Measurements from ENCODE around the gene PRLR.

PRLR gene

GRCh38 chr5:35004200-35004599, 226.1 kb downstream of the PRLR start:
- CTCF ChIA-PET, result interaction anchor here (1.1 to 1.9 kb wide), 6 partner anchors 23 to 529 kb away, joined by 3 to 8 read pairs (median 4); no protein-coding TSS in a partner anchor
- POLR2A ChIA-PET, result no interaction called here
- DNase-seq (ENCODE audit: extremely low spot score), result no peak
- TF ChIP-seq BHLHE40 (IDR thresholded peaks at IDR 0.05; ENCODE audit: borderline replicate concordance), result no peak
- TF ChIP-seq NFRKB (IDR thresholded peaks at IDR 0.05), result no peak
- TF ChIP-seq LEF1 (IDR thresholded peaks at IDR 0.05; ENCODE audit: borderline replicate concordance), result no peak
- TF ChIP-seq ARNT (IDR thresholded peaks at IDR 0.05), result no peak
- TF ChIP-seq FOXA1 (IDR thresholded peaks at IDR 0.05), result no peak
- no peak for TF ChIP-seq PKNOX1 (IDR thresholded peaks at IDR 0.05)
- TF ChIP-seq HDGF (IDR thresholded peaks at IDR 0.05; ENCODE audit: borderline replicate concordance), result no peak
- TF ChIP-seq ZNF384 (IDR thresholded peaks at IDR 0.05), result no peak
- no peak for TF ChIP-seq FOXM1 (IDR thresholded peaks at IDR 0.05; ENCODE audit: borderline replicate concordance)
- no peak for TF ChIP-seq TARDBP (IDR thresholded peaks at IDR 0.05)

GRCh38 chr5:35003018-35003957, 227.0 kb downstream of the PRLR start:
- ChIA-PET POLR2A (interaction anchor here (0.9 kb wide), 1 partner anchor 88 kb away, joined by 5 read pairs; the partner anchor contains the start of genes BRIX1 and RAD1), CTCF (interaction anchor here (0.6 to 1.9 kb wide), 18 partner anchors 9 to 528 kb away, joined by 3 to 9 read pairs (median 3); partner anchors contain the start of gene BRIX1)
- DNase-seq (ENCODE audit: extremely low spot score), result peak; percentile 78
- no peak for TF ChIP-seq FOXK2 (IDR thresholded peaks at IDR 0.05)
- TF ChIP-seq HDGF (IDR thresholded peaks at IDR 0.05; ENCODE audit: borderline replicate concordance), result no peak
- no peak for TF ChIP-seq FOXM1 (IDR thresholded peaks at IDR 0.05; ENCODE audit: borderline replicate concordance)
- TF ChIP-seq PKNOX1 (IDR thresholded peaks at IDR 0.05), result no peak
- no peak for TF ChIP-seq SUZ12 (IDR thresholded peaks at IDR 0.05)
- TF ChIP-seq ZNF384 (IDR thresholded peaks at IDR 0.05), result peak; percentile 90
- no peak for TF ChIP-seq ELF4 (IDR thresholded peaks at IDR 0.05)
- no peak for TF ChIP-seq SP1 (IDR thresholded peaks at IDR 0.05)
- no peak for TF ChIP-seq BHLHE40 (IDR thresholded peaks at IDR 0.05; ENCODE audit: borderline replicate concordance)
- peak; percentile 32; the same call in 1 of the 2 replicates for TF ChIP-seq L3MBTL2 (conservative IDR thresholded peaks at IDR 0.05)
- no peak for TF ChIP-seq TARDBP (IDR thresholded peaks at IDR 0.05)
- no peak for TF ChIP-seq NFRKB (IDR thresholded peaks at IDR 0.05)

DNA sequence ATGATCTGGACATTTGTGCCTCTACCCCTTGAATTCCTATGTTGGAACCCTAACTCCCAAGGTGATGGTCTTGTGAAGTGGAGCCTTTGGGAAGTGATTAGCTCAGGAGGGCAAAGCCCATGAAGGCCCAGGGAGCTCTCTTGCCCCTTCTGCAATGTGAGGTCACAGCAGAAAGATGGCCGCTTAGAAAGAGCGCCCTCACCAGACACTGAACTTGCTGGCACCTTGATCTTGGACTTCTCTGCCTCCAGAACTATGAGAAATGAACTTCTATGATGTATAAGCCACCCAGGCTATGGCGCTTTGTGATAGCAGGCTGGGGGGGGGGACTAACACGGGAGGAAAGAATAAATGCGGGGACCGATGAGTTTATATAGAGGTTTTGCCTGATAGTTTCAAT, 227.8 kb downstream of the PRLR start:
- ChIA-PET POLR2A (interaction anchor here (2.0 kb wide), 1 partner anchor 87 kb away, joined by 8 read pairs; the partner anchor contains the start of genes BRIX1 and RAD1), CTCF (interaction anchor here (0.6 to 1.1 kb wide), 5 partner anchors 22 to 516 kb away, joined by 3 to 4 read pairs (median 3); no protein-coding TSS in a partner anchor)
- DNase-seq (ENCODE audit: extremely low spot score), result no peak
- no peak for TF ChIP-seq PKNOX1 (IDR thresholded peaks at IDR 0.05)
- TF ChIP-seq LEF1 (IDR thresholded peaks at IDR 0.05; ENCODE audit: borderline replicate concordance), result no peak
- no peak for TF ChIP-seq ZNF384 (IDR thresholded peaks at IDR 0.05)
- TF ChIP-seq ARNT (IDR thresholded peaks at IDR 0.05), result no peak
- TF ChIP-seq SUZ12 (IDR thresholded peaks at IDR 0.05), result no peak
- no peak for TF ChIP-seq FOXK2 (IDR thresholded peaks at IDR 0.05)
- no peak for TF ChIP-seq ELF4 (IDR thresholded peaks at IDR 0.05)
- no peak for TF ChIP-seq L3MBTL2 (conservative IDR thresholded peaks at IDR 0.05)
- TF ChIP-seq CTBP1 (IDR thresholded peaks at IDR 0.05; ENCODE audit: borderline replicate concordance), result no peak
- no peak for TF ChIP-seq BHLHE40 (IDR thresholded peaks at IDR 0.05; ENCODE audit: borderline replicate concordance)
- no peak for TF ChIP-seq NFRKB (IDR thresholded peaks at IDR 0.05)
- TF ChIP-seq HDGF (IDR thresholded peaks at IDR 0.05; ENCODE audit: borderline replicate concordance), result no peak
- TF ChIP-seq FOXA1 (IDR thresholded peaks at IDR 0.05), result no peak
- no peak for TF ChIP-seq FOXM1 (IDR thresholded peaks at IDR 0.05; ENCODE audit: borderline replicate concordance)
- no peak for TF ChIP-seq TARDBP (IDR thresholded peaks at IDR 0.05)

DNA sequence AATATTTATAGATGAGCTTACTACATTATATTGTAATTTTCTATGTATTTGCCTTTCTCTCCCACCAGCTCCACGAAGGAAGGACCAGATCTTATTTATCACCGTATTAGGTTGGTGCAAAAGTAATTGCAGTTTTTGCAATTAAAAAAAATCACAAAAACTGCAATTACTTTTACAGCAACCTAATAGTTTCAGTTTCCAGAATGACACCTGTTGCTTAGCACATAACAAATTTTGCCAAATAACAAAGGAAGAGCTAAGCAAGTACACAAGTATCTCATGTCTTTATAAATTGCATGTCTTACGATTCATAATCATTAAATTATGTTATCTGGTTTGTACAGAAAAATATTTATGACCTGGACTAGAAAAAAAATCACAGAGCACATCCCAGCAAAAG, 228.4 kb downstream of the PRLR start:
- ChIA-PET CTCF (interaction anchor here (0.6 to 1.1 kb wide), 4 partner anchors 22 to 527 kb away, joined by 3 to 4 read pairs (median 3); no protein-coding TSS in a partner anchor), POLR2A (interaction anchor here (2.0 kb wide), 1 partner anchor 87 kb away, joined by 8 read pairs; the partner anchor contains the start of genes BRIX1 and RAD1)
- DNase-seq (ENCODE audit: extremely low spot score), result no peak
- TF ChIP-seq CTBP1 (IDR thresholded peaks at IDR 0.05; ENCODE audit: borderline replicate concordance), result no peak
- no peak for TF ChIP-seq FOXK2 (IDR thresholded peaks at IDR 0.05)
